ENCODE measurements around the gene DPH7.

GRCh38 chr9:137610944-137611343 lies 32.2 kb upstream of the DPH7 start:
- no peak for TF ChIP-seq CTCF (IDR thresholded peaks at IDR 0.05; ENCODE audit: low read depth, low read length)
- TF ChIP-seq, protein P1, sequence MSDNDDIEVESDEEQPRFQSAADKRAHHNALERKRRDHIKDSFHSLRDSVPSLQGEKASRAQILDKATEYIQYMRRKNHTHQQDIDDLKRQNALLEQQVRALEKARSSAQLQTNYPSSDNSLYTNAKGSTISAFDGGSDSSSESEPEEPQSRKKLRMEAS (IDR thresholded peaks at IDR 0.05; ENCODE audit: low read depth, low read length): no peak
- TF ChIP-seq POLR2A (IDR thresholded peaks at IDR 0.05; ENCODE audit: extremely low read depth, insufficient read length): no peak
- TF ChIP-seq MYC (IDR thresholded peaks at IDR 0.05; ENCODE audit: low read depth, low read length): no peak
